HEK293T (cell line): Measurements from ENCODE around the gene PDE3A.

ENCODE experiments used
- BHLHE40 ChIP-seq: fragments of 450-650 bp; IDR thresholded peaks from 2 replicates; pipeline ENCODE4 v1.6.1; 2016; ENCODE audit warnings: mild to moderate bottlenecking, moderate library complexity, borderline replicate concordance
- ELF4 ChIP-seq: fragments of 450-650 bp; IDR thresholded peaks from 2 replicates; pipeline ENCODE4 v1.6.1; 2017; ENCODE audit warnings: antibody characterized with exemption
- FOXA1 ChIP-seq: fragments of 450-650 bp; IDR thresholded peaks from 2 replicates; pipeline ENCODE4 v1.6.1; 2016; ENCODE audit warnings: mild to moderate bottlenecking
- FOXK2 ChIP-seq: fragments of 450-650 bp; IDR thresholded peaks from 2 replicates; pipeline ENCODE4 v1.6.1; 2016; ENCODE audit warnings: mild to moderate bottlenecking
- HDGF ChIP-seq: fragments of 450-650 bp; IDR thresholded peaks from 2 replicates; pipeline ENCODE4 v1.6.1; 2017; ENCODE audit warnings: antibody characterized with exemption, borderline replicate concordance
- PKNOX1 ChIP-seq: fragments of 450-650 bp; IDR thresholded peaks from 2 replicates; pipeline ENCODE4 v1.6.1; 2016
- SUZ12 ChIP-seq: fragments of 450-650 bp; IDR thresholded peaks from 2 replicates; pipeline ENCODE4 v1.6.1; 2016; ENCODE audit warnings: mild to moderate bottlenecking
- ZNF384 ChIP-seq: fragments of 450-650 bp; IDR thresholded peaks from 2 replicates; pipeline ENCODE4 v1.6.1; 2016

DNA sequence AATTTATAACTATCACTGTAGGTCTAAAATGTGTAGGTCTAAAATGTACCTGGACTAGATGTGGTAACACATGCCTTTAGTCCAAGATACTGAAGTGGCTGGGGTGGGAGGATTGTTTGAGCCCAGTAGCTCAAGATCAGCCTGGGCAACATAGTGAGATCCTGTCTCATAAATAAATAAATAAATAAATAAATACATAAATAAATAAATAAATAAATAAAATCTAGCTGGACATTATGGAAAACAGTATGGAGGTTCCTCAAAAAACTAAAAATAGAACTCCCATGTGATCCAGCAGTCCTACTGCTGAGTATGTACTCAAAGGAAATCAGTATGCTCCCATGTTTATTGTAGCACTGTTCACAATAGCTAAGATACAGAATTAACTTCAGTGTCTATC, 24.0 kb downstream of the PDE3A start:
- TF ChIP-seq HDGF (no peak), FOXK2 (no peak), ZNF384 (no peak), ELF4 (no peak), FOXA1 (no peak), BHLHE40 (no peak), SUZ12 (no peak), PKNOX1 (no peak)
